Natural killer cell (primary cell): Measurements from ENCODE around the gene CCDC201. TPM values are rescaled to one million over a fixed set of nuclear protein-coding genes. Genes with fewer than 3 reads are reported as not detected.

Source experiments
- ATAC-seq, 3 donors: fragments of 150-1000 bp in 2 of 3; fragments of 200-7000 bp in 1 of 3; cut with Tn5 transposase; 1 replicate in 1 of 3; 2 replicates in 2 of 3; pipeline ENCODE4 v1.10.0; 2021; ENCODE audit warnings: mild to moderate bottlenecking in 2 of 3, moderate library complexity in 2 of 3
- DNase-seq, 2 donors: peaks; one replicate each; pipeline versions ENCODE4 v3.0.0 to v3.0.0-alpha.2; 2013 to 2021; ENCODE audit warnings: mixed read lengths in 1 of 2
- H3K27ac ChIP-seq: one replicate; pipeline ENCODE4 v1.5.1; 2013; ENCODE audit warnings: mild to moderate bottlenecking, low read length
- H3K27me3 ChIP-seq: one replicate; pipeline ENCODE4 v1.6.1; 2013; ENCODE audit warnings: low read length; ENCODE audit not compliant: control insufficient read depth, insufficient read depth
- H3K36me3 ChIP-seq: one replicate; pipeline ENCODE4 v1.6.1; 2013; ENCODE audit warnings: low read length; ENCODE audit not compliant: control insufficient read depth, insufficient read depth
- H3K4me1 ChIP-seq: one replicate; pipeline ENCODE4 v1.6.1; 2013; ENCODE audit warnings: low read length; ENCODE audit not compliant: control insufficient read depth, insufficient read depth
- H3K4me3 ChIP-seq: one replicate; pipeline ENCODE4 v1.5.1; 2013; ENCODE audit warnings: low read length
- H3K9me3 ChIP-seq: one replicate; pipeline ENCODE4 v1.6.1; 2013; ENCODE audit warnings: low read length; ENCODE audit not compliant: control insufficient read depth, insufficient read depth
- H3K27ac Mint-ChIP-seq, 2 donors: one replicate each; pipeline ENCODE4 v1.8.0; 2022; ENCODE audit warnings: mild to moderate bottlenecking in 2 of 2, mixed read lengths in 2 of 2, moderate library complexity in 1 of 2
- H3K27me3 Mint-ChIP-seq, 2 donors: one replicate each; pipeline ENCODE4 v1.8.0; 2022; ENCODE audit warnings: low read depth in 2 of 2, mixed read lengths in 2 of 2
- H3K36me3 Mint-ChIP-seq: one replicate; pipeline ENCODE4 v1.8.0; 2022; ENCODE audit warnings: mixed read lengths
- H3K4me1 Mint-ChIP-seq, 2 donors: one replicate each; pipeline ENCODE4 v1.8.0; 2022; ENCODE audit warnings: mixed read lengths in 2 of 2
- H3K4me3 Mint-ChIP-seq: one replicate; pipeline ENCODE4 v1.8.0; 2022; ENCODE audit warnings: mild to moderate bottlenecking, moderate library complexity, mixed read lengths
- H3K9me3 Mint-ChIP-seq, 2 donors: one replicate each; pipeline ENCODE4 v1.8.0; 2022; ENCODE audit warnings: mixed read lengths in 2 of 2
- WGBS: methylation state at CpG from one replicate; pipeline ENCODE4 v1.1.7; 2013; ENCODE audit warnings: missing lambda C conversion rate; ENCODE audit not compliant: insufficient coverage; 5-methylcytosine and 5-hydroxymethylcytosine counted together
- intact Hi-C: fragments of 100-400 bp; cut with micrococcal nuclease; formaldehyde crosslinking; loops from one replicate; pipeline ENCODE4 v1.14.2; 2022
- total RNA-seq, 4 donors: library from RNA; stranded (reverse); fragments of 120-200 nt in 1 of 4; gene quantifications; one replicate each; pipeline versions ENCODE4 v1.2.3 to v1.2.4, GENCODE V29; 2013 to 2022
- TF ChIP-seq, protein P1 (sequence below): fragments of 200-600 bp; IDR thresholded peaks from one replicate; pipeline ENCODE4 v1.8.0; 2022; ENCODE audit warnings: antibody characterized with exemption

The CCDC201 gene
- total RNA-seq, 3 donors from 2014 or later (not counting 1 experiment from before 2014, with no cell fraction given), result not detected

DNA sequence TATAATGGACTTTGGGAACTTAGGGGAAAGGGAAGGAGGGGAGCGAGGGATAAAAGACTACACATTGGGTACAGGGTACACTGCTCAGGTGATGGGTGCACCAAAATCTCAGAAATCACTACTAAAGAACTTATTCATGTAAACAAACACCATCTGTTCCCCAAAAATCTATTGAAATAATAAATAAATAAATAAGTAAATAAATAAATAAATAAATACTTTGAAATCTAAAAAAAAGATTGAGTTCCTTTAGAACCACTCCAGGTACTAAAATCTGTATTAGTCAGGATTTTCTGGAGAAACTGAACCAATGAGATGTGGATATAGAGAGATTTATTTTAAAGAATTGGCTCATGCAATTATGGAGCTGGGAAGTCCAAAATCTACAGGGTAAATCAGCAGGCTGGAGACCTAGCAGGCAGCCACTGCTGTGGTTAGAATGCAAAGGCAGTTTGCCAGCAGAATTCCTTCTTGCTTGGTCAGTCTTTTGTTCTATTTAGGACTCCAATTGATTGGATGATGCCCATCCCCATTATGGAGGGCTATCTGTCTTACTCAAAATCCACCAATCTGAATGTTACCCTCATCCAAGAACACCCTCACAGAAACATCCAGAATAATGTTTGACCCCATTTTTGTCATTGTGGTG is 24.3 kb upstream of the CCDC201 start:
- TF ChIP-seq, protein P1, sequence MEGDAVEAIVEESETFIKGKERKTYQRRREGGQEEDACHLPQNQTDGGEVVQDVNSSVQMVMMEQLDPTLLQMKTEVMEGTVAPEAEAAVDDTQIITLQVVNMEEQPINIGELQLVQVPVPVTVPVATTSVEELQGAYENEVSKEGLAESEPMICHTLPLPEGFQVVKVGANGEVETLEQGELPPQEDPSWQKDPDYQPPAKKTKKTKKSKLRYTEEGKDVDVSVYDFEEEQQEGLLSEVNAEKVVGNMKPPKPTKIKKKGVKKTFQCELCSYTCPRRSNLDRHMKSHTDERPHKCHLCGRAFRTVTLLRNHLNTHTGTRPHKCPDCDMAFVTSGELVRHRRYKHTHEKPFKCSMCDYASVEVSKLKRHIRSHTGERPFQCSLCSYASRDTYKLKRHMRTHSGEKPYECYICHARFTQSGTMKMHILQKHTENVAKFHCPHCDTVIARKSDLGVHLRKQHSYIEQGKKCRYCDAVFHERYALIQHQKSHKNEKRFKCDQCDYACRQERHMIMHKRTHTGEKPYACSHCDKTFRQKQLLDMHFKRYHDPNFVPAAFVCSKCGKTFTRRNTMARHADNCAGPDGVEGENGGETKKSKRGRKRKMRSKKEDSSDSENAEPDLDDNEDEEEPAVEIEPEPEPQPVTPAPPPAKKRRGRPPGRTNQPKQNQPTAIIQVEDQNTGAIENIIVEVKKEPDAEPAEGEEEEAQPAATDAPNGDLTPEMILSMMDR, result no peak
- Histone ChIP-seq H3K4me3 (no peak overlapping the region), H3K27ac (no peak overlapping the region), H3K27me3 (peaks cover 5% of the 10 kb centered on the region), H3K4me1 (no peaks in the 10 kb centered on the region), H3K36me3 (no peaks in the 10 kb centered on the region), H3K9me3 (no peaks in the 10 kb centered on the region)
- Mint-ChIP-seq H3K4me3 (no peak overlapping the region), H3K27ac (no peak overlapping the region), H3K36me3 (no peaks in the 10 kb centered on the region), H3K4me1 (no peaks in the 10 kb centered on the region), H3K27me3 (peaks cover 28 to 48% of the 10 kb centered on the region in 2 donors), H3K9me3 (peaks cover 0 to 3% of the 10 kb centered on the region in 2 donors)
- ATAC-seq (no peak), DNase-seq (no peak)
- WGBS, result 100% methylated on average over 1 of the region's 1 CpG
- intact Hi-C loops, result no loop called here

GRCh38 chr7:45894665-45895062 is 21.8 kb upstream of the CCDC201 start:
- H3K4me1 Mint-ChIP-seq, result no peaks in the 10 kb centered on the region

GRCh38 chr7:45893996-45894664 is 21.2 kb upstream of the CCDC201 start:
- no peak for ATAC-seq
- H3K27me3 Mint-ChIP-seq, result peaks cover 30 to 75% of the 10 kb centered on the region in 2 donors
- H3K27me3 ChIP-seq, result peaks cover 7% of the 10 kb centered on the region
- H3K9me3 ChIP-seq, result no peaks in the 10 kb centered on the region
- TF ChIP-seq, protein P1, result no peak
- H3K4me3 ChIP-seq, result no peak overlapping the region
- no peaks in the 10 kb centered on the region for H3K4me1 ChIP-seq
- H3K4me1 Mint-ChIP-seq, result no peaks in the 10 kb centered on the region
- H3K36me3 ChIP-seq, result no peaks in the 10 kb centered on the region
- H3K36me3 Mint-ChIP-seq, result no peaks in the 10 kb centered on the region
- H3K27ac ChIP-seq, result no peak overlapping the region
- H3K27ac Mint-ChIP-seq, result no peak overlapping the region
- WGBS, result 72% methylated on average over 4 of the region's 4 CpGs
- intact Hi-C loops, result no loop called here
- H3K4me3 Mint-ChIP-seq, result no peak overlapping the region
- no peaks in the 10 kb centered on the region for H3K9me3 Mint-ChIP-seq
- DNase-seq, result no peak

More at GRCh38 chr7:45894665-45895062, 21.8 kb upstream of the CCDC201 start:
- Histone ChIP-seq H3K4me1 (no peaks in the 10 kb centered on the region), H3K27ac (no peak overlapping the region), H3K4me3 (no peak overlapping the region), H3K36me3 (no peaks in the 10 kb centered on the region), H3K27me3 (peaks cover 5% of the 10 kb centered on the region), H3K9me3 (no peaks in the 10 kb centered on the region)
- Mint-ChIP-seq H3K27me3 (peaks cover 25 to 70% of the 10 kb centered on the region in 2 donors), H3K9me3 (no peaks in the 10 kb centered on the region), H3K36me3 (no peaks in the 10 kb centered on the region), H3K4me3 (no peak overlapping the region), H3K27ac (no peak overlapping the region)
- intact Hi-C loops, result no loop called here
- ATAC-seq (no peak), DNase-seq (no peak)
- TF ChIP-seq, protein P1, result no peak
